D721Med (cell line): ENCODE measurements around the gene FOXN1.
A peak's percentile ranks its signal among the peaks of the same experiment; 100 is the strongest.

ENCODE experiments used
- DNase-seq: peaks from one replicate; pipeline ENCODE4 v3.0.0; 2011; ENCODE audit warnings: low spot score; ENCODE audit not compliant: insufficient read length
- FAIRE-seq: peaks from 2 replicates; lab custom pipeline; 2011; peaks lifted over from hg19 to GRCh38; lab: Jason Lieb, UNC
- TF ChIP-seq, protein P1 (sequence below): IDR thresholded peaks from 2 replicates; pipeline ENCODE4 v1.5.1; 2012; ENCODE audit warnings: mild to moderate bottlenecking, control low read depth; ENCODE audit not compliant: insufficient read depth; ENCODE audit errors: missing control alignments

The FOXN1 gene

DNA sequence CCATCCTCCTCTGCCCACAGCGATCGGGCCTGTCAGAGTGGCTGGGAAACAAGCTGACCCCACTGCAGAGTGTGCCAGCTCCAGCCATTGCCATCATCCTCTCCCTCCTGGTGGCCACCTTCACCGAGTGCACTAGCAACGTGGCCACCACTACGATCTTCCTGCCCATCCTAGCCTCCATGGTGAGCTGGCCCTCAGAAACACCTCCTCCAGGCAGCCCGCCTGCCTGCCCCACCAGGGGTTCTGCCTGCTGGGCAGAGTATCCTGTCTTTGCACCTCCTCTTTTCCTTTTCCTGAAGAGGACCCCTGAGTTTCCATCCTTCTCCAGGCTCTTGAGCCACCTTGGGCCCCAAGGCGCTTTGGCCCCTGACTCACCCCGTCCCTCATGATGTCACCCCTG is 10.5 kb upstream of the FOXN1 start:
- FAIRE-seq (no peak), DNase-seq (no peak)
- TF ChIP-seq, protein P1, sequence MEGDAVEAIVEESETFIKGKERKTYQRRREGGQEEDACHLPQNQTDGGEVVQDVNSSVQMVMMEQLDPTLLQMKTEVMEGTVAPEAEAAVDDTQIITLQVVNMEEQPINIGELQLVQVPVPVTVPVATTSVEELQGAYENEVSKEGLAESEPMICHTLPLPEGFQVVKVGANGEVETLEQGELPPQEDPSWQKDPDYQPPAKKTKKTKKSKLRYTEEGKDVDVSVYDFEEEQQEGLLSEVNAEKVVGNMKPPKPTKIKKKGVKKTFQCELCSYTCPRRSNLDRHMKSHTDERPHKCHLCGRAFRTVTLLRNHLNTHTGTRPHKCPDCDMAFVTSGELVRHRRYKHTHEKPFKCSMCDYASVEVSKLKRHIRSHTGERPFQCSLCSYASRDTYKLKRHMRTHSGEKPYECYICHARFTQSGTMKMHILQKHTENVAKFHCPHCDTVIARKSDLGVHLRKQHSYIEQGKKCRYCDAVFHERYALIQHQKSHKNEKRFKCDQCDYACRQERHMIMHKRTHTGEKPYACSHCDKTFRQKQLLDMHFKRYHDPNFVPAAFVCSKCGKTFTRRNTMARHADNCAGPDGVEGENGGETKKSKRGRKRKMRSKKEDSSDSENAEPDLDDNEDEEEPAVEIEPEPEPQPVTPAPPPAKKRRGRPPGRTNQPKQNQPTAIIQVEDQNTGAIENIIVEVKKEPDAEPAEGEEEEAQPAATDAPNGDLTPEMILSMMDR, result no peak

GRCh38 chr17:28497931-28498330 is 8.2 kb upstream of the FOXN1 start:
- DNase-seq (no peak), FAIRE-seq (no peak)
- TF ChIP-seq, protein P1, result no peak

DNA sequence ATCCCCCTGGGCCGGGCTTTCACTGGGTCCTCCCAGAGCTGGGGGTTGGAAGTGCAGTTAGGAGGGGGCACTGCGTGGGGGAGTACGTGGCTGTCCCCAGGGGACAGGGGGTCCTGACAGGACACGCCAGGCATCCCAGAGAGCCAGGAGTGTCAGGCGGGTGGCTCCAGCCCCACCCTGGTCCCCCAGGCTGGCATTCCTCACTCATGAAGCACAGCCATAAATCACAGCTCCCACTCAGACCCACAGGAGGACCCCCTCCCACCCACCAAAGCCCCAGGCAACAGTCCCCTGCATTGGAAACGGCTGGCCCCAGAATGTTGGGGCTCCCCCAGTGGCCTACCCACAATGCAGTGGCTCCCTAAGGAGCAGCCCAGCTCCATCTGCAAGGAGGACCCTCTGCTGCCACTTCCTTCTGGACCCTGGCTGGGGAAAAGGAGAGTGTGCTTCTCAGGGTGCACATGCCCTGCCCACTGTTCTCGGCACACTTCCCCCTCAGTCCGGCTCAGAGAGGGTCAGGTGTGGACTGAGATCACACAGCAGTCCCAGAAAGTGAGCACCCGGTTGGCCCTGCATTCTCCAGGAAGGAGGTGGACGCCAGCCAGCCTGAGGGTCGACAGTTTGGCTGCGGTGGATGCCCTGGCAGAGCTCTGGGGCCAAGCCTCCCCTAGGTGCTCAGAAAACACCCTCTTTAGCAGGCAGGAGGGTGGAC is 7.3 kb upstream of the FOXN1 start:
- FAIRE-seq, result no peak
- no peak for DNase-seq
- TF ChIP-seq, protein P1, result no peak

GRCh38 chr17:28499364-28499664 is 6.8 kb upstream of the FOXN1 start:
- FAIRE-seq, result no peak

GRCh38 chr17:28499684-28500357 is 6.3 kb upstream of the FOXN1 start:
- TF ChIP-seq, protein P1, result no peak
- FAIRE-seq (no peak), DNase-seq (no peak)

More at GRCh38 chr17:28499364-28499664, 6.8 kb upstream of the FOXN1 start:
- no peak for DNase-seq
- TF ChIP-seq, protein P1, result no peak

- DNase-seq, result peak; percentile 72
- FAIRE-seq, result no peak
- TF ChIP-seq, protein P1, result no peak
Observed at GRCh38 chr17:28500712-28501379, 5.3 kb upstream of the FOXN1 start.
